ENCODE data around the gene CUX1.

- no peak for TF ChIP-seq CTCF (IDR thresholded peaks at IDR 0.05)
- no peak for TF ChIP-seq POLR2A (IDR thresholded peaks at IDR 0.05)
Observed at GRCh38 chr7:101915000-101915399, 97.6 kb downstream of the CUX1 start.

All from ovary (tissue), 3 donors.